ENCODE data around the gene CHRM1. TPM values are rescaled to one million over a fixed set of nuclear protein-coding genes. Genes with fewer than 3 reads are reported as not detected.
A peak's percentile ranks its signal among the peaks of the same experiment; 100 is the strongest.

Gene CHRM1
- total and polyA plus RNA-seq, 2 experiments from 2014 or later: 1.4 to 1.6 TPM

DNA sequence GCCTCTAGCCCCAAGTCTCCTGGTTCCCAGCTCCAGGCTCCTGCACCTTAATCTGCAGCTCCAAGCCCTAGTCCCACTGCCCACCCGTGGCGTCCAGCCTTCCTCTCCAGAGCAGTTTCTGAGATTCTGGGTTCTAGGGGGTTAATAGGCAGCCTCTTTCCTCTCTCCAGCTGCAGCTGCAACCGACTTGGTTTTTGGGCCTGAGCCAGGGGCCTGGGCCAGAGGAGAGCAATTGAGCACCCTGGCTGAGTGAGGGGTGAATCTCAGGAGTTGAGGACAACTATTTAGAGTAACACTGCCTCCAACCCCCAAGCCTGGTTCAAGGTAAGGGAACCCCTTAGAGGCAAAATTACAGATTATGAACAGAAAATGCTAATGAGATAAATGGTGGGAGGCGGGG, 9.0 kb upstream of the CHRM1 start:
- Histone ChIP-seq H3K27ac (no peak overlapping the region), H3K36me3 (no peaks in the 10 kb centered on the region), H3K4me3 (no peak overlapping the region), H3K9me3 (ENCODE audit: low read depth) (no peaks in the 10 kb centered on the region), H3K27me3 (peaks cover 32% of the 10 kb centered on the region), H3K4me1 (ENCODE audit: low read depth) (peaks cover 22% of the 10 kb centered on the region)
- TF ChIP-seq CTCF (IDR thresholded peaks at IDR 0.05; ENCODE audit: low read depth, low read length): no peak
- peak in 1 of 2 donors; percentile 51 for DNase-seq (ENCODE audit: low read depth in 1 of 2, low spot score in 1 of 2)

- Histone ChIP-seq H3K36me3 (no peaks in the 10 kb centered on the region), H3K4me3 (no peak overlapping the region), H3K27me3 (peaks cover 45% of the 10 kb centered on the region), H3K4me1 (ENCODE audit: low read depth) (peaks cover 27% of the 10 kb centered on the region), H3K27ac (no peak overlapping the region), H3K9me3 (ENCODE audit: low read depth) (no peaks in the 10 kb centered on the region)
- no peak for TF ChIP-seq CTCF (IDR thresholded peaks at IDR 0.05; ENCODE audit: low read depth, low read length)
- DNase-seq (ENCODE audit: low read depth in 1 of 2, low spot score in 1 of 2): no peak
Measured at GRCh38 chr11:62928011-62928410, 6.8 kb upstream of the CHRM1 start.

GRCh38 chr11:62926680-62927455, 5.7 kb upstream of the CHRM1 start:
- peaks cover 29% of the 10 kb centered on the region for H3K4me1 ChIP-seq (ENCODE audit: low read depth)
- no peak overlapping the region for H3K4me3 ChIP-seq
- no peak for DNase-seq (ENCODE audit: low read depth in 1 of 2, low spot score in 1 of 2)
- H3K27me3 ChIP-seq: peaks cover 45% of the 10 kb centered on the region
- no peak overlapping the region for H3K27ac ChIP-seq
- TF ChIP-seq CTCF (IDR thresholded peaks at IDR 0.05; ENCODE audit: low read depth, low read length): no peak
- H3K36me3 ChIP-seq: no peaks in the 10 kb centered on the region
- H3K9me3 ChIP-seq (ENCODE audit: low read depth): no peaks in the 10 kb centered on the region

GRCh38 chr11:62925745-62926679, 4.8 kb upstream of the CHRM1 start:
- no peaks in the 10 kb centered on the region for H3K36me3 ChIP-seq
- no peak for TF ChIP-seq CTCF (IDR thresholded peaks at IDR 0.05; ENCODE audit: low read depth, low read length)
- H3K9me3 ChIP-seq (ENCODE audit: low read depth): no peaks in the 10 kb centered on the region
- no peak overlapping the region for H3K4me3 ChIP-seq
- peaks cover 45% of the 10 kb centered on the region for H3K27me3 ChIP-seq
- H3K27ac ChIP-seq: no peak overlapping the region
- DNase-seq (ENCODE audit: low read depth in 1 of 2, low spot score in 1 of 2): no peak
- peaks cover 37% of the 10 kb centered on the region for H3K4me1 ChIP-seq (ENCODE audit: low read depth)

DNA sequence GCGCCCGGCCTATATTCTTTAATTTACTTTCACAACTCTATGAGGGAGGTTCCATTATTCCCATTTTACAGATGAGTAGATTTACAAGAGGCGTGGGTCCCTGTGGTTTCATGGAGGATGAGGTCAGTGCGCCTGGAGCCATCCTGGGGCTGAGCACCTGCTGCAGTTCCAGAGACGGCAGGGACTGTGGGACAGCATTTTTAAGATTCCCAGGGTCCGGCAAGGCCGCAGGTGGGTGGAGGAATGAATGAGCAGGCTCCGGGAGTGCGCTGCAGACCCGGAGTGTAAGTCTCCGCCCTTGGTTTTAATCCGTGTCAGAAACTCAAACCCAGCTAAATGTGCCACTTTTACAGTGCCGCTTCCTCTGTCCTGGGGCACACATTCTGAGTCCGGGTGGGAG, 4.1 kb upstream of the CHRM1 start:
- Histone ChIP-seq H3K4me3 (no peak overlapping the region), H3K27me3 (peaks cover 45% of the 10 kb centered on the region), H3K27ac (no peak overlapping the region), H3K36me3 (no peaks in the 10 kb centered on the region), H3K4me1 (ENCODE audit: low read depth) (peaks cover 40% of the 10 kb centered on the region), H3K9me3 (ENCODE audit: low read depth) (no peaks in the 10 kb centered on the region)
- DNase-seq (ENCODE audit: low read depth in 1 of 2, low spot score in 1 of 2): no peak
- TF ChIP-seq CTCF (IDR thresholded peaks at IDR 0.05; ENCODE audit: low read depth, low read length): no peak
